Kidney epithelial cell (primary cell): ENCODE results near the gene RIC3. TPM values are rescaled to one million over a fixed set of nuclear protein-coding genes. Genes with fewer than 3 reads are reported as not detected.

Experiments used
- DNase-seq: peaks from one replicate; pipeline ENCODE4 v3.0.0-alpha.2; 2010; ENCODE audit warnings: low read depth
- H3K27me3 ChIP-seq: 2 replicates; pipeline ENCODE4 v1.6.0; 2011; ENCODE audit warnings: low read length; ENCODE audit not compliant: control insufficient read depth, insufficient read depth
- H3K36me3 ChIP-seq: 2 replicates; pipeline ENCODE4 v1.5.1; 2011; ENCODE audit warnings: low read length; ENCODE audit not compliant: control insufficient read depth, insufficient read depth
- H3K4me3 ChIP-seq: 2 replicates; pipeline ENCODE4 v1.5.1; 2011; ENCODE audit warnings: low read depth, mild to moderate bottlenecking, control low read depth, low read length
- CTCF ChIP-seq: IDR thresholded peaks from 2 replicates; pipeline ENCODE4 v1.5.1; 2011; ENCODE audit warnings: mild to moderate bottlenecking, moderate library complexity, low read length, control low read depth, inconsistent platforms; ENCODE audit not compliant: insufficient read depth, poor library complexity, severe bottlenecking
- total RNA-seq: library from RNA; depleted of rRNA; stranded (reverse); fragments of >200 nt; gene quantifications from 2 replicates; pipeline ENCODE4 v1.2.3, GENCODE V29; 2015

RIC3 gene
- total RNA-seq, 1 donor from 2014 or later, result 19.5 TPM

GRCh38 chr11:8065031-8065430 lies 103.8 kb downstream of the RIC3 start:
- no peak for TF ChIP-seq CTCF
- H3K36me3 ChIP-seq, result no peaks in the 10 kb centered on the region
- H3K27me3 ChIP-seq, result no peaks in the 10 kb centered on the region
- no peak overlapping the region for H3K4me3 ChIP-seq
- no peak for DNase-seq

GRCh38 chr11:8063324-8063723 lies 105.5 kb downstream of the RIC3 start:
- no peaks in the 10 kb centered on the region for H3K36me3 ChIP-seq
- no peaks in the 10 kb centered on the region for H3K27me3 ChIP-seq
- no peak overlapping the region for H3K4me3 ChIP-seq
- DNase-seq, result no peak
- no peak for TF ChIP-seq CTCF

GRCh38 chr11:8062781-8063257 lies 106.0 kb downstream of the RIC3 start:
- Histone ChIP-seq H3K27me3 (no peaks in the 10 kb centered on the region), H3K36me3 (no peaks in the 10 kb centered on the region), H3K4me3 (no peak overlapping the region)
- TF ChIP-seq CTCF, result no peak
- no peak for DNase-seq

- no peaks in the 10 kb centered on the region for H3K27me3 ChIP-seq
- TF ChIP-seq CTCF, result no peak
- H3K4me3 ChIP-seq, result no peak overlapping the region
- H3K36me3 ChIP-seq, result no peaks in the 10 kb centered on the region
- no peak for DNase-seq
Observed at GRCh38 chr11:8061555-8062428, 107.0 kb downstream of the RIC3 start.

GRCh38 chr11:8060801-8061554 lies 107.8 kb downstream of the RIC3 start:
- TF ChIP-seq CTCF, result no peak
- no peak for DNase-seq
- H3K27me3 ChIP-seq, result no peaks in the 10 kb centered on the region
- no peak overlapping the region for H3K4me3 ChIP-seq
- H3K36me3 ChIP-seq, result no peaks in the 10 kb centered on the region
